NCI-H187 (cell line): ENCODE results near the gene COL18A1.

Experiments used
- DNase-seq, 2 experiments: peaks; one replicate each; lab custom pipeline; 2025; lab: John Stamatoyannopoulos, UW

Gene COL18A1

DNA sequence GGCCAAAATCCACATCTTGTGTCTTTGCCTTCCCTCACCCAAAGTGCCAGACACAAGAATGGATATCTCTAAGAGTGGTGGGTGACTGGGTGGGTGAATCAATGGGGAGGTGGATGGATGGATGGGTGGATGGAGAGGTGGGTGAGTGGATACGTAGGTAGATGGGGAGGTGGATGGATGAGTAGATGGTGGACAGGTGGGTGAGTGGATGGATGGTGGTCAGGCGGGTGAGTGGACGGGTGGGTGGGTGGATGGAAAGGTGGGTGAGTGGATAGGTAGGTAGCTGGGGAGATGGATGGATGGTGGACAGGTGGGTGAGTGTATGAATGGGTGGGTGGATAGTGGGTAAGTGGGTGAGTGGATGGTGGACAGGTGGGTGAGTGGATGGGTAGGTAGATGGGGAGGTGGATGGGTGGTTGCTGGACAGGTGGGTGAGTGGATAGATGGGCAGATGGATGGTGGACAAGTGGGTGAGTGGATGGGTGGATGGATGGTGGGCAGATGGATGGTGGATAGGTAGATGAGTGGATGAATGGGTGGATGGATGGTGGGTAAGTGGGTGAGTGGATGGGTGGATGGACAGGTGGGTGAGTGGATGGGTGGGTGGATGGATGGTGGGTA lies 103.0 kb downstream of the COL18A1 start:
- no peak for DNase-seq

DNA sequence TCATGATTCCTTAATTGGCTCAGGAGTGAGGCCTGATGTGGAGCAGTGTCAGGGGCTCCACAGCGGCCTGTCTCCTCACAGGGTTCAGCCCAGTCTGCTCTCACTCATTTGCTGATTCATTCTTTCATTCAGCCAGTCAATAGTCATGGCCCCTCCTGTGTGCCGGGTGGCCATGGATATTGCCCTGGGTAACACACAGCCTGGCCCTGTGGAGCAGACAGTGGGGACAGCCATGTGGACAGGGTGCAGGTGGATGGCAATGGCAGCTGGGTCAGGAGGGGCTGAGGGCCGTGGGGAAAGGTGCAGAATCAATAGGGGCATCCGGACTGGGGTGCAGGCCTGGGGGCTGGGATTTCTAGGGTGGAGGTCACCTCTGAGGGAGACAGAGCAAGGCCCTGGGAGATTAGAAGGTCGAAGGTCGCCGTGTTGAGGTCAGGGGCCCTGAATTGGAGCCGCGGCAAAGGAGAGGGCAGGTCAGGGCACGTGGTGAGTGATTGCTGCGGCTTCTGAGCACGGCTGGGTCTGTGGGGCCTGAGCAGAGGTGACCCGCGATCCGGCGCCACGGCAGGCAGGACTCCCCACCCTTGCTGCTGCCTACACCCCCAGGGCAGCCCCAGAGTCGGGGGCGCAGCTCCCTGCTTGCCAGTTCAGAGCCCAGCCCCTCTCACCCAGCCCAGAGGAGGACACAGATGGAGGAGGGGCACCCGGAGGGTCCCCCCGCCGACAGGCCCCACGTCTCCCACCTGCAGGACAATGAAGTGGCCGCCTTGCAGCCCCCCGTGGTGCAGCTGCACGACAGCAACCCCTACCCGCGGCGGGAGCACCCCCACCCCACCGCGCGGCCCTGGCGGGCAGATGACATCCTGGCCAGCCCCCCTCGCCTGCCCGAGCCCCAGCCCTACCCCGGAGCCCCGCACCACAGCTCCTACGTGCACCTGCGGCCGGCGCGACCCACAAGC lies 103.9 kb downstream of the COL18A1 start:
- DNase-seq, result no peak

DNA sequence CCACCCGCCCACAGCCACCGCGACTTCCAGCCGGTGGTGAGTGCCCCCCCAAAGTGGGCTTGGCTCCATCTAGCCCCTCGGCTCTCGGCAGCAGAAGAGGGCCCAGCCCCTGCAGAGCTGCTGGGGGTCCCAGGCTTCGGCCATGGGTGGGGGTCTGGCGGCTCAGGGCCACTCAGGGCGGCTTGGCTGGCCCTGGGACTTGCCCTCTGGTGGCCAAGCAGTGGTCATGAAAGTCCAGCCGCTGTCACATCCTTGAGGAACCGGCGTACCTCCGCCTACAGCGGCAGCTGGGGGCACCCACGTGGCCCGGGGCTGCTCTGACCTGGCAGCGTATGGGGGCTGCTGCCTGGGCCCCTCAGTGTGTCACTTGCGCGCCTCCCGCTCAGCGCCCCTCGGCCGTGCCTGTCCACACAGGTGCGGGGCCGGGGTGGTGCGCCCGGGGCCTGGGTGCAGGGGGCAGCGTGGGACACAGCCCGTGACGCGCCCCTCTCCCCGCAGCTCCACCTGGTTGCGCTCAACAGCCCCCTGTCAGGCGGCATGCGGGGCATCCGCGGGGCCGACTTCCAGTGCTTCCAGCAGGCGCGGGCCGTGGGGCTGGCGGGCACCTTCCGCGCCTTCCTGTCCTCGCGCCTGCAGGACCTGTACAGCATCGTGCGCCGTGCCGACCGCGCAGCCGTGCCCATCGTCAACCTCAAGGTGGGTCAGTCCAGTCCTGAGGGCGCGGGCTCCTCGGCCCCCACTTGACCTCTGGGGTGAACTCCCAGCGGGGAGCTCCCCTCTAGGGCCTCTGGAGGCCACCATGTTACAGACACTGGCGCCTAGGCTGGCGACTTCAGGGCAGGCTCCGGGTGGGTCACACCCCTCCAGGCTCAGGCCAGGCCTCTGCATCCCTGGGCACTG lies 104.9 kb downstream of the COL18A1 start:
- DNase-seq, result no peak

DNA sequence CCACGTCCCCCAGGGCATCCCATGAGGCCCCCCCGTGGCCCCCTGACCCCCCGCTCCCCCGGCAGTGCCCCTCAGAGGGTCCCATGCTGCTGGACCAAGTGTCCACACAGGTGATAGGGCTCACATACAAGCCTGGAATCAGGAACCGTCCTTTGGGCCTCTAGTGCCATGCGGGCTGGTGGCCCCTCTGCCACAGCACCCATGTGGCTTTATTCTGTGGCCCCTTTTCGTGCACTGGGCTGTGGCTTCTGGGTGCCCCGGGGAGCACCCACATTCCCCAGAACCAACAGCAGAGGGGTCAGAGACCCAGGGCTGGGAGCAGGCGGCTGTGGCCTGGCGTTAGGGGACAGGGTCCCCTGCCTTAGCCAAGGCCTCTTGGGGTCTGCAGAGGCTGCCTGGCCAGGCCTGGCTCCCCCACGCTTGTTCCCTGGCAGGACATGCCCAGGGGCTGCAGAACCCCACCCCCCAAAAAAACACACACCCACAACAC lies 105.5 kb downstream of the COL18A1 start:
- no peak for DNase-seq

GRCh38 chr21:45511007-45511406 lies 106.0 kb downstream of the COL18A1 start:
- no peak for DNase-seq

DNA sequence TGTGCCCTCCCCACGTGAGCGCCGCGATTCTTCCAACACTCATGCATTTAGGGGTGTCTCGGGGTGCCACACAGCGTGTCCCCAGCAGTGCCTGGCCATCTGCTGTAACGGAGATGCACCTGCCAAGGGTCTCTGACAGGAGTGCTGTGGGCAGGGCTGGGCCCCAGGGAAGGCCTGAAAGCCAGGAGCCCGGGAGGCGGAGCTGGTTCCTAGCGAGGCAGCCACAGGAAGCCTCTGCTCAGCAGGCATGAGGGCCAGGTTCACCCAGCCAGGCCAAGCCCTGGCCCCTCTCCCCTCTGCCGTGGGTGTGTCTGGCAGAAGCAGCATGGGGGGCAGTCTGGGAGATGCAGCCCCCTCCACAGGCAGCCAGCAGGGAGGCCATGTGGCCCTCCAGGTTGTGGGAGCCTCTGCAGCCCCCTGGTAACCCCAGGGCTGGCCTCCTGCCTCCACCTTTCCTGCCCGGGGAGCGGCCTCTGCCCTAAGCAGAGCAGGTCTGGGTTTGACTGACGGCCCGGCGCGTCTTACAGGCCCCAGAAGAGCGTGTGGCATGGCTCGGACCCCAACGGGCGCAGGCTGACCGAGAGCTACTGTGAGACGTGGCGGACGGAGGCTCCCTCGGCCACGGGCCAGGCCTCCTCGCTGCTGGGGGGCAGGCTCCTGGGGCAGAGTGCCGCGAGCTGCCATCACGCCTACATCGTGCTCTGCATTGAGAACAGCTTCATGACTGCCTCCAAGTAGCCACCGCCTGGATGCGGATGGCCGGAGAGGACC lies 106.9 kb downstream of the COL18A1 start:
- DNase-seq, result no peak

DNA sequence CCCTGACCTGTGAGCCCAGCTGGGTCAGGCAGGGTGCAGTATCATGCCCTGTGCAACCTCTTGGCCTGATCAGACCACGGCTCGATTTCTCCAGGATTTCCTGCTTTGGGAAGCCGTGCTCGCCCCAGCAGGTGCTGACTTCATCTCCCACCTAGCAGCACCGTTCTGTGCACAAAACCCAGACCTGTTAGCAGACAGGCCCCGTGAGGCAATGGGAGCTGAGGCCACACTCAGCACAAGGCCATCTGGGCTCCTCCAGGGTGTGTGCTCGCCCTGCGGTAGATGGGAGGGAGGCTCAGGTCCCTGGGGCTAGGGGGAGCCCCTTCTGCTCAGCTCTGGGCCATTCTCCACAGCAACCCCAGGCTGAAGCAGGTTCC lies 107.6 kb downstream of the COL18A1 start:
- no peak for DNase-seq

- DNase-seq, result no peak
Measured at GRCh38 chr21:45513003-45513717, 108.2 kb downstream of the COL18A1 start.

DNA sequence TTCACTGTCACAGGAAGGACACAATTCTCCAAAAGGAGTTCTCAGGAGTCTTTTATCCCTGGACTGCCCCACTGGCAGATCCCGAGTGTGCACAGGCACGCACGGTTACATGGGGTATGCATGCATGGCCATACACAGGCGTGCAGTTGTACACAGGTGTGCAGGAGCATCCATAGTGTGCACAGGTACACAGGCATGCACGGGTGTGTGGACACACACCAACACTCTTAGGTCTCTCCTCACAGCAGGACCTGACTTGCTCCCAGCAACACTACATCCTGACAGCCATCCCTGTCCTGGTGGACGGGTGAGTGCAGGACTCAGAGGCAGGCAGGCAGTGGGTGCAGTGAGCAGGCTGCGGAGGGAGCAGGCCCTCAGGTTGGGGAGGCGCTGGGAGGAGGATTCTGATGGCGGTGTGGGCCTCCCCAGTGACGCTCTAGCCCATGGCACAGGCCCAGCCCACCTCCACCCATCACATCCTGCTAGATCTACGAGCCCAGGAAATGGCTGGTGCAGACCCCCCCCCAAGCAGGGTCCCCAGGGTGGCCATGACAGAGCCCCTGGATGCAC lies 108.9 kb downstream of the COL18A1 start:
- no peak for DNase-seq

GRCh38 chr21:45514311-45515021 lies 109.5 kb downstream of the COL18A1 start:
- DNase-seq, result no peak

DNA sequence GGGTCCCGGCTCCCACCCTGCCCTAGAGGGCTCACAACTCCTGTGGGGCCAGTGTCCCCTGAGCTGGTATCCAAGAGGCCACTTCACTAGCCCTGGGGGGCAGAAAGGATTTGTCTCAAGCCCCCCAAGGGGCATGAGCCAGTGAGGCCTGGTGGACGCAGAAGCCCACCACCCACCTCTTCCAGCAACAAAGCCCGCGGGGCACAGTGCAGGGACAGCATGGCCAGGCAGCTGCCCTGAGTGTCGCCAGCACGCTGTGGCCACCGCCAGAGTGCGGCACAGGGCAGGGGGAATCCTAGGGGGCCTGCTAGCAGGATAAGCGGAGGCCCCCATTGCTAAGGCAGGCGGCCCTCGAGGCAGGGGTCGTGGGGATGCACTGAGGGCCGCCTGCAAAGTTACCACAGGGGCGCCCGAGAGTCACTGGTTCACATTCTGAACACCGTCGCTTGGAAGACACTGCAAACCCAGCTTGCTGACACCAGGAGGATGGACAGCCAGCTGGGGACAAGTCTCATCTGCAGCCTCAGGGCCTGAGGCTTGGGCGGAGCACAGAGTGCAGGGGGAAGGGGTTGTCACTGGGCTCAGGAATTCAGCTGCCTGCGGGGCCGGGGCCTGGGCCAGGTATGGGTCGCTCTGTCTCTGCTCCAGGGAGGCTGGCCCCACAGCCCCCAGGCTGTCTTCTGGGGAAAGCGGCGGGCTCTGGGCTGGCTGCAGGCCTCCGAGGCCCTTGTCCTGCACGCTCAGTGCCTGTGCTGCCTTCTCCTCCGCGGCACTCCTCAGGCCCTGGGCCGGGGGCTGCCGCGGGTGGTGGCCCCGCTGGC lies 110.5 kb downstream of the COL18A1 start:
- no peak for DNase-seq

GRCh38 chr21:45516071-45516670 lies 111.2 kb downstream of the COL18A1 start:
- no peak for DNase-seq

GRCh38 chr21:45516671-45517151 lies 111.7 kb downstream of the COL18A1 start:
- no peak for DNase-seq

- no peak for DNase-seq
Measured at GRCh38 chr21:45517249-45518065, 112.5 kb downstream of the COL18A1 start.

DNA sequence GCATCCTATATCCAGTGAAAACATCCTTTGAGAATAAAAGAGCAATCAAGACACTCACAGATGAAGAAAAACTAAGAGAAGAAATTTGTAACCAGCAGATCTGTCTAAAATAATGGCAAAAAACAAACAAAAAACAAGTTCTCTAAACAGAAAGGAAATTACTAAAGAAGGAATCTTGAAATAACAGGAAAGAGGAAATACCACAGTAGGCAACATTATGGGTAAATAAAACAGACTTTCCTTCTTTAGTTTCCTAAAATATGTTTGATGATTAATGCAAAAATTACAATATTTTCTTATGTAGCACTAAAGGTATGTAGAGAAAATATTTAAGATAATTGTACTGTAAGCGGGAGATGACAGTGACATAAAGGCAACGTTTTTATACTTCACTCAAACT lies 113.8 kb downstream of the COL18A1 start:
- no peak for DNase-seq

DNA sequence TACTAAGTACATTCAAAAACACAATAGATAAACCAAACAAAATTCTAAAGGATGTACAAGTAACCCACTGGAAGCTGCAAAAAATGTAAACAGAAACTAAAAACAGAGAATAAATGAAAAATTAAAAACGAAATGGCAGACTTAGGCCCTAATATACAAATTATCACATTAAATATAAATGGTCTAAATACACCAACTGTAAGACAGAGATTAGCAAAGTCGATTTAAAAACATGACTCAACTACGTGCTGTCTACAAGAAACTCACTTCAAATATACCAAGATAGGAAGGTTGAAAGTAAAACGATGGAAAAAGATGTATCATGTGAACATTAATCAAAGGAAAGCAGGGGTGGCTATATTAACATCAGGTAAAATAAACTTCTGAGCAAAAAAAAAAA lies 114.2 kb downstream of the COL18A1 start:
- no peak for DNase-seq

DNA sequence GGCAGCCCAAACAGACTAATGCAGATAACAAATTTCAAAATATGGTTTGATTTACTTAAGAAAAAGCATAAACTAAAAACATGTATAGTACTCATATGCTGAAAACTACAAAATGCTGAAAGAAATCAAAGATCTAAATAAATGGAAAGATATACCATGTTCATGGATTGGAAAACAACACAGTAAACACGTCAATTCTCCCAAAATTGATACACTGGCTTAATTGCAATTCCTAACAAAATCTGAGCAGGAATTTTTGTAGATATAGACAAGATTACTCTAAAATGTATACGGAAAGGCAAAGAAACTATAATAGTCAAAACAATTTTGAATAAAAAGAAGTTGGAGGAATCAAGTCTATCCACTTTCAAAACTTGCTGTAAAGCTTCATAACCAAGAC lies 116.3 kb downstream of the COL18A1 start:
- no peak for DNase-seq
